HUES64 (cell line): Measurements from ENCODE around the gene FGF14.

Experiments
- H3K27ac ChIP-seq: 2 replicates; pipeline ENCODE4 v1.7.0; 2013; ENCODE audit warnings: low read depth, low read length, inconsistent platforms
- H3K27me3 ChIP-seq: 2 replicates; pipeline ENCODE4 v1.6.1; 2013; ENCODE audit warnings: mild to moderate bottlenecking, low read length; ENCODE audit not compliant: insufficient read depth
- H3K36me3 ChIP-seq: 2 replicates; pipeline ENCODE4 v1.6.1; 2013; ENCODE audit warnings: mild to moderate bottlenecking, low read length; ENCODE audit not compliant: insufficient read depth
- H3K4me1 ChIP-seq: 2 replicates; pipeline ENCODE4 v1.6.1; 2013; ENCODE audit warnings: mild to moderate bottlenecking, low read length, moderate library complexity; ENCODE audit not compliant: insufficient read depth
- H3K4me3 ChIP-seq: 2 replicates; pipeline ENCODE4 v1.5.1; 2013; ENCODE audit warnings: mild to moderate bottlenecking, low read length, moderate library complexity
- H3K9ac ChIP-seq: 2 replicates; pipeline ENCODE4 v1.6.1; 2013; ENCODE audit warnings: mild to moderate bottlenecking, low read depth, low read length
- H3K9me3 ChIP-seq: 2 replicates; pipeline ENCODE4 v1.6.1; 2013; ENCODE audit warnings: low read depth, low read length; ENCODE audit not compliant: insufficient read depth
- WGBS: fragments of 150-250, 120-280 bp; methylation state at CpG from one replicate; pipeline ENCODE4 v1.1.7; 2013; ENCODE audit warnings: missing lambda C conversion rate; 5-methylcytosine and 5-hydroxymethylcytosine counted together

FGF14 gene

GRCh38 chr13:101775267-101775666 lies 626.6 kb downstream of the FGF14 start:
- H3K4me1 ChIP-seq = no peaks in the 10 kb centered on the region
- H3K27me3 ChIP-seq = no peaks in the 10 kb centered on the region
- no peaks in the 10 kb centered on the region for H3K9me3 ChIP-seq
- H3K4me3 ChIP-seq = no peak overlapping the region
- WGBS = no CpG with 5 or more reads among the region's 1 CpG
- H3K9ac ChIP-seq = no peak overlapping the region
- no peak overlapping the region for H3K27ac ChIP-seq
- no peaks in the 10 kb centered on the region for H3K36me3 ChIP-seq

DNA sequence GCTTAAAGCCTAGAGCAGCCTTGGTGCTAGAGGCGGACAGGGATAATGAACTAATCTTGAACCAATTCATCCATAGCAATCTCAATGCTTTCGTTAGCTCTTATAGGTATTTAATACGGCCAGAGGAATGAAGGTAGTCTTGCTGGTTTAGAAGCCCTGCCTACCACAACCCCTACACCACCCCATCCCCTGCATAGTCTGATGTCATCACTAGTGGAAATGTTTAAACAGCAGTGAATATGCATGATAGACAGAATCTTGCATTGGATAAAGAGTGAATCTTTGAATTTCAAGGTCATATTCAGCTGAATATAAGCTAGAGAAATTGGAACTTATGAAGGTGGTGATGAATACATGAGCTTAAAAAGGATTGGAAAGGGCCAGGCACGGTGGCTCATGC lies 627.5 kb downstream of the FGF14 start:
- no peaks in the 10 kb centered on the region for H3K27me3 ChIP-seq
- no peak overlapping the region for H3K27ac ChIP-seq
- H3K9ac ChIP-seq = no peak overlapping the region
- H3K9me3 ChIP-seq = no peaks in the 10 kb centered on the region
- H3K4me3 ChIP-seq = no peak overlapping the region
- 88% methylated on average over 4 of the region's 4 CpGs for WGBS
- H3K36me3 ChIP-seq = no peaks in the 10 kb centered on the region
- no peaks in the 10 kb centered on the region for H3K4me1 ChIP-seq

- no peaks in the 10 kb centered on the region for H3K36me3 ChIP-seq
- H3K27me3 ChIP-seq = no peaks in the 10 kb centered on the region
- WGBS = 86% methylated on average over 1 of the region's 2 CpGs
- no peak overlapping the region for H3K9ac ChIP-seq
- H3K4me1 ChIP-seq = no peaks in the 10 kb centered on the region
- no peak overlapping the region for H3K4me3 ChIP-seq
- no peaks in the 10 kb centered on the region for H3K9me3 ChIP-seq
- H3K27ac ChIP-seq = no peak overlapping the region
Measured at GRCh38 chr13:101773062-101773461, 628.8 kb downstream of the FGF14 start.

GRCh38 chr13:101767131-101767530 lies 634.7 kb downstream of the FGF14 start:
- no peak overlapping the region for H3K9ac ChIP-seq
- WGBS = 94% methylated on average over 3 of the region's 4 CpGs

DNA sequence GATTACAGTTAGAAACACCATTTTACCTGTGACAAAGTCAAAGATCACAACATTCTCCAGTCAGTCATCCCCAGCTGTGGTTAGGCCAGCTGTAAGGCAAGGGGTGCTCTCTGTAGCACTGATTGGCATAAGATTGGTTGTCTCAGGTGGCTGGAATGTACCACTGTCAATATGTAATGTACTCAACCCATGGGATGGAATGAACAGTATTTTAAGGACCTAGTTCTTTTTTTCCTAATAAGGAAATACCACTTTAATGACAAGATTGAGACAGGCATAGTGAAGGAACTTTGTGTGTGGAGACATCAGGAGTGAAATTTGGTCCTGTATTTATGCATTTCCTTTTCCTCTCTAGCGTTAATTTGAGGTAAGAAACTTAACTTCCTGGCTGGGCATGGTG lies 638.7 kb downstream of the FGF14 start:
- Histone ChIP-seq H3K4me1 (peaks cover 13% of the 10 kb centered on the region), H3K27me3 (no peaks in the 10 kb centered on the region), H3K36me3 (no peaks in the 10 kb centered on the region), H3K27ac (no peak overlapping the region), H3K9me3 (no peaks in the 10 kb centered on the region), H3K9ac (no peak overlapping the region), H3K4me3 (no peak overlapping the region)
- WGBS = 90% methylated on average over 1 of the region's 1 CpG

More at GRCh38 chr13:101767131-101767530, 634.7 kb downstream of the FGF14 start:
- H3K4me1 ChIP-seq = no peaks in the 10 kb centered on the region
- no peak overlapping the region for H3K27ac ChIP-seq
- H3K36me3 ChIP-seq = no peaks in the 10 kb centered on the region
- no peaks in the 10 kb centered on the region for H3K27me3 ChIP-seq
- no peak overlapping the region for H3K4me3 ChIP-seq
- no peaks in the 10 kb centered on the region for H3K9me3 ChIP-seq

DNA sequence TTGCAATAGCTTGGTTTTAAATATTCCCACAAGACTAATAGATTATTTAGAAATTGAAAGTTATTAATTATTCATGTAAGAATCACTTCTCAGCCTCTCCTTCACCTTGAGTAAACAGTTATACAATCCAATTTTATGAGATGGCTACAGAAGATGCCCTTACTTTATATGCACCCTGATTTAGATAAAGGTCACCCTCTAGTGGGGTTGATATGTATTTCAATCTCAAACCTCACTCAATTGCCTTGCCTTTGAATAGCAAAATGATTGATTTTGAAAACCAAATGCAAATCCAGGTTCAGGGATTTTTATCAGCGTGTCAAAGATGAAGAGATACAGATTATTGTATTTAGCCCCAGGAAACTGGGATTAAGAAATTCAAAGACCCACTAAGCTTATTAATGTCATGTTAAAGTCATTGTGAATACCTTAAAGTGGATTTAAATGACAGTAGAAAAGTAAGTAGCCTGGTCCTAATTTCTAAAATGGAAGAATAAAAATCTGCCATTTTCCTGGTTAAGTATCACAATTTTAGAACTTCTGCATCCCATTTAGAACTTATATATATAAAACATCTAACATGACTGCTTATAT lies 644.3 kb downstream of the FGF14 start:
- Histone ChIP-seq H3K36me3 (no peaks in the 10 kb centered on the region), H3K27me3 (no peaks in the 10 kb centered on the region), H3K4me1 (peaks cover 18% of the 10 kb centered on the region), H3K9me3 (no peaks in the 10 kb centered on the region), H3K4me3 (no peak overlapping the region), H3K9ac (no peak overlapping the region), H3K27ac (no peak overlapping the region)
- 31% methylated on average over 1 of the region's 1 CpG for WGBS

DNA sequence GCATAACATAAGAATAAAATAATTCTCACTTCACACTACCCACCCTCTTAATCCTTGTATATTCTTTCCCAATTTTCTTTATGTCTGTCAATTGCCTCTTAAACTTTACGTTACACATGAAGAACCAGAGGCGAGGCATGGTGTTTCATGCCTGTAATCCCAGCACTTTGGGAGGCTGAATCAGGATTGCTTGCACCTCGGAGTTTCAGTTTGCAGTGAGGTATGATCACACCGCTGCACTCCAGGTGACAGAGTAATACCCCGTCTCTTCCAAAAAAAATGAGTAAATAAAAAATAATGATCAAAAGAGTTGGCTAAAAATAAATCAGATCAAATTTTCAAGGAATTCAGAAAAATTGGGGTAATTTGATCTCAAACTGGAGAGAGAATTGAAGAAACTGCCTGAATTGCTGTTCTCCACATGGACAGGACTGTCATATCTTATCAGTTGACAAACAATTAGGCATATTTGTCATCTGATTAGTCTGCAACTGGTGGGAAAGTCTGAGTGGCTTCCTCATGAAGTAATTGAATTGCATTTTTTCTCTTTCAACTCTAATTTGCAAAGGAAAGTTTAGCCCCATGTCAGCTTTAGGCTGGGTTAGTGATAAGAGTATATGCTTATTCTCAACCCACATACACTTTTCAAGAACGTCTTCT lies 646.5 kb downstream of the FGF14 start:
- WGBS = 96% methylated on average over 5 of the region's 6 CpGs

DNA sequence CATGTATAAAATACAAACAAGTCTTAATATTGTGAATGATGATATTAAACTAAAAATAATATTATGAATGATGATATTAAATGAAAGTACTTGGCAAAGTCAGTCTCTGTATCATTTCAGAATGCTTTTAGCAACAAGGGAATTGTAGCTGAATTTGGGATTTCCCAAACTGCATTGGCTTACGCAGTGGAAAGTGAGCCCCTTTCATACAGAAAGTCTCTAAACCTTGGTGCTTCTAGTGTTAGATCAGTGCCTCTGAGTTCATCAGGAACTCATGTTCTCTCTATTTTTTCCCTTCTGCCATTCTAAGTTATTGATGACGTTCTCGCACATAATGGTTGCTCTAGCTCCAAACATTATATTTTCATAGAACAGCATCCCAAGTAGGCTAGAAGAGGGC lies 649.4 kb downstream of the FGF14 start:
- no peak overlapping the region for H3K4me3 ChIP-seq
- H3K9me3 ChIP-seq = no peaks in the 10 kb centered on the region
- H3K4me1 ChIP-seq = no peaks in the 10 kb centered on the region; the same call in 1 of the 2 replicates
- no peaks in the 10 kb centered on the region for H3K36me3 ChIP-seq
- over 99% methylated on average over 3 of the region's 3 CpGs for WGBS
- no peak overlapping the region for H3K27ac ChIP-seq
- no peak overlapping the region for H3K9ac ChIP-seq
- no peaks in the 10 kb centered on the region for H3K27me3 ChIP-seq

More for the DNA sequence above, 646.5 kb downstream of the FGF14 start:
- H3K4me1 ChIP-seq = peaks cover 15% of the 10 kb centered on the region
- no peaks in the 10 kb centered on the region for H3K36me3 ChIP-seq
- H3K4me3 ChIP-seq = no peak overlapping the region
- no peaks in the 10 kb centered on the region for H3K9me3 ChIP-seq
- H3K9ac ChIP-seq = no peak overlapping the region
- no peak overlapping the region for H3K27ac ChIP-seq
- no peaks in the 10 kb centered on the region for H3K27me3 ChIP-seq

DNA sequence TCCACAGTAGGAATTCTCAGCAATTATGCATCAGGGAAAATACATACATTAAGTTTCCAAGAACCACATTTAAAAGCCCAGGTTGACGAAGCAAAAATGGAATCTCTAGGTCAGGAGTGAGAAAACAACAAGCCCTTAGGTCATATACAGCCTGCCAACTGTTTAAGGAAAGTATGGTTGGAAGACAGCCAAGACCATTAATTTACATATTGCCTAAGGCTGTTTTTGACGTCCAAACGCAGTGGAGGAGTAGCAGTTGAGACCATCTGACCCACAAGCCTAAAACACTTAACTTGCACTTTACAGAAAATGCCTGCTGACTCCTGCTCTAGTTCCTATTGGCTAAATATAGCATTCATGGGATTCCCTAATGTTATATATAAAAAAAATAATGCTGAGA lies 650.4 kb downstream of the FGF14 start:
- H3K27ac ChIP-seq = no peak overlapping the region
- no peak overlapping the region for H3K9ac ChIP-seq

DNA sequence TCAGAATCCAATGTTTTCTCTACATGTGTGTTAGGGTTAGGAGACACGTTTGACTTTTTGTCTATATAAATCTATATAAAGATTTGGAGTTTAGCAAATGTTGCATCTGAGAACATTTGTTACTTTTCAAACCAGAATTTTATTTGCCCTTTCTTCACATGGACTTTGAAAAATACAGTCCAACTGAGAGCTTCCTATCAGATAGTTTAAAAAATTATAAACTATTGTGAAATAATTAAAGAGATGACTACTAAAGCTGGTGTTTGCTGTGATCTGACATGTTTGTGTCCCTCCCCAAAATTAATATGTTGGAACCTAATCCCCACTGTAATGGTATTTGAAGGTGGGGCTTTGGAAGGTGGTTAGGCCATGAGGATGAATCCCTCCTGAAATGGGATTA lies 652.3 kb downstream of the FGF14 start:
- no peaks in the 10 kb centered on the region for H3K9me3 ChIP-seq
- no peak overlapping the region for H3K9ac ChIP-seq
- WGBS = no CpG with 5 or more reads among the region's 1 CpG
- H3K4me1 ChIP-seq = no peaks in the 10 kb centered on the region; the same call in 1 of the 2 replicates
- H3K27me3 ChIP-seq = no peaks in the 10 kb centered on the region
- no peaks in the 10 kb centered on the region for H3K36me3 ChIP-seq
- H3K27ac ChIP-seq = no peak overlapping the region
- H3K4me3 ChIP-seq = no peak overlapping the region

More for the DNA sequence above, 650.4 kb downstream of the FGF14 start:
- H3K27me3 ChIP-seq = no peaks in the 10 kb centered on the region
- no peaks in the 10 kb centered on the region for H3K36me3 ChIP-seq
- no peak overlapping the region for H3K4me3 ChIP-seq
- no peaks in the 10 kb centered on the region; the same call in 1 of the 2 replicates for H3K4me1 ChIP-seq
- H3K9me3 ChIP-seq = no peaks in the 10 kb centered on the region
- WGBS = 30% methylated on average over 3 of the region's 3 CpGs

DNA sequence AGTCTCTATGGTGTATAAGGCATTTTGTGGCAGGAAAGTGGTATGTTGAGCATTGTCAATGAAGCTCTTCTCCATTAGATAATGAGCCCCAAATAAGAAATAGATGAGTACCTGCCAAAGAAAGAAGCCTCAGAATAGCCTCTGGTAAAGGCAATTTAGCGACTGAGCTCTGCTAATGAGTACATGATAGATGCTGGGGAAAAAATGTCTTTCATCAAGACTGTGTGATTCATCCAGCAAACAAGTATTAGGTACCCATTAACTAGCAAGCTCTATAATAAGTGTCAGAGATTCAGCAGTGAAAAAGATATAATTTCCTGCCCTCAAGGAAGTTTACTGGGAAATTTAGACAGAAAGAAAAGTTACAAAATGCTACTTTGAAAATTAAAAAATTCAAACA lies 654.8 kb downstream of the FGF14 start:
- 96% methylated on average over 1 of the region's 1 CpG for WGBS
- Histone ChIP-seq H3K4me1 (no peaks in the 10 kb centered on the region; the same call in 1 of the 2 replicates), H3K27ac (no peak overlapping the region), H3K36me3 (no peaks in the 10 kb centered on the region), H3K4me3 (no peak overlapping the region), H3K9ac (no peak overlapping the region), H3K27me3 (no peaks in the 10 kb centered on the region), H3K9me3 (no peaks in the 10 kb centered on the region)
